ENCODE results near the gene GNPAT.

The GNPAT gene

DNA sequence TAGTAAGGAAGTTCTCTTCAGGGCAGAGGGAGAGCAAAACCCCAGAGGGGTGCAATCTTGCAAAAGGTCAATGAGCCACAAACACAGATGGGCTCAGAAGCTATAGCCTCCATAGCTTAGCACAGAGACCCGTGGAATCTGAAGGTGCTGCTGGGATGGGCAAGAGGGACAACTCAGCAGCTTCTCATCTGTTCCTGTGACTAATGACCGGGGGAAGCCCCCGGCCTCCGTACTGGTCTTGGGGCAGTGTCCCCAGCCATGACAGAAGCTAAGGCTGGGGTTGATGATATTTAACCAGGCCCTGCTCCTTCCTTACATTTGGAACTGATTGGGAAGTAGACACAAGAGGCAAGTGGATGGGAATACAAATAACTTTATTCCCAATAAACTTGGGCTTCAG is 77.6 kb downstream of the GNPAT start:
- DNase-seq, result no peak

DNA sequence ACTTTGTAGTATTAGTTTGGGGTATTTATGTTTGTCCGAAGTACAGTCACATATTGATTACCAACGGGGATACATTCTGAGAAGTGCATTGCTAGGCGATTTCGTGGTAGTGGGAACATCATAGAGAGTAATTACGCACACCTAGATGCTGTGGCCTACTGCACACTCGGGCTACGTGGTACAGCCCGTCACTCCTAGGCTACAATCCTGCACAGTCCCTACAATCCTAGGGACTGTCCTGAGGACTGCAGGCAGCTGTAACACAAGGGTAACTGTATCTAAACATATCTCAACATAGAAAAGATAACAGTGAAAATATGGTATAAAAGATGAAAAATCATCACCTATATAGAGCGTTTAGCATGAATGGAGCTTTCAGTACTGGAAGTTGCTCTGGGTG is 78.1 kb downstream of the GNPAT start:
- DNase-seq, result no peak

DNA sequence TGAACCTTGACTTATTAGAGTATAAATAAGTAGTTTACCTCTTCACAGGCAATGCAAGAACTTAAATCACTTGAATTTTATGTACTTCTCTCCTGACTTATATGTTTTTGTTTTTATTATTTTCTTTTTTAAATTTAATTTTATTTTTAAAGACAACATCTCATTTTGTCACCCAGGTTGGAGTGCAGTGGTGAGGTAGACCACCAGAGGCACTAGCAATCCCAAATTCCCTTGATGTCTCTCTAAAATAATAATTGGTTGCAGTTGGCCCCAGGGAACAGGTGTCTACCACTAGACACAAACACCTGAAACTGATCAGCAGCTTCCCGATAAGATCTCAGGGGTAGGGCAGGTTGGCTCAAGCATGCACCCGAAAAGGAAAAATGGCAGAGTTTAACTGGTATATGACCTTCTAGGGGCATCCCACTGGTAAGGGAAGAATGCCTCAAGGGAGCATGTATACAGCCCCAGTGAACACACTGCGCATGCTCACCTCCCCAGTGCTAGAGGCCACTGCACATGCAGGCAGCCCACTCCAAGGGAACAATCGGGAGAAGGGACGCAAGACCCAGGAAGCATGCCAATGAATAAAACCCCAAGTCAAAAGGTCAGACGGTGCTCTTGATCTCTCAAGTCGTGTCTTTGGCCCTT is 82.0 kb downstream of the GNPAT start:
- DNase-seq, result no peak

DNA sequence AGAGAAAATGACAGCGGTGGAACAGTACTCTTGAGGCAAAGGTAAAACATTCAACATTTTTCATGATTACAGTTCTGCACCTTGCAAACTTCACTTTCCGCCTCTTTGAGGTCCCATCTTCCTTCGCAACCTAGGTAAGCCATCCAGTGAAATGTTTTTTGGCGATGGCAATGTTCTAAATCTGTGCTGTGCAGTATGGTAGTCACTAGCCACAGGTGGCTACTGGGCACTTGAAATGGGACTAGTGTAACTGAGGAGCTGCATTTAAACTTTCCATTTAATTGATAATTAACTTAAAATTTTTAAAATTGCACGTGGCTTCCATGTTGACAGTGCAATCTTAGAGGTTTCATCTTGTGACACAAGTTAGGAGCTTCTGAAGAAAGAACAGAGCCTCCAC is 83.6 kb downstream of the GNPAT start:
- DNase-seq, result no peak

- no peak for DNase-seq
Observed at GRCh38 chr1:231326248-231326647, 85.2 kb downstream of the GNPAT start.

Measured in NCI-H1694 treated with DMSO at 0.1 percent for 48 hours (cell line).